Measurements from ENCODE around the gene NAB2.

NAB2 gene

GRCh38 chr12:57096099-57096572 is 7.2 kb downstream of the NAB2 start:
- Histone ChIP-seq H3K4me3 (ENCODE audit: low read depth, low read length) (no peak overlapping the region), H3K27ac (ENCODE audit: low read depth, low read length) (peak overlapping the region; percentile 23), H3K27me3 (ENCODE audit: control insufficient read depth, insufficient read depth, low read length) (no peaks in the 10 kb centered on the region), H3K36me3 (ENCODE audit: control insufficient read depth, insufficient read depth, low read length) (peaks cover 40% of the 10 kb centered on the region), H3K4me1 (ENCODE audit: control insufficient read depth, insufficient read depth, low read length) (peaks cover 12% of the 10 kb centered on the region), H3K9ac (ENCODE audit: low read depth, low read length) (no peak overlapping the region), H3K9me3 (ENCODE audit: control insufficient read depth, insufficient read depth, low read length) (no peaks in the 10 kb centered on the region)

GRCh38 chr12:57096748-57097553 is 8.0 kb downstream of the NAB2 start:
- H3K36me3 ChIP-seq (ENCODE audit: control insufficient read depth, insufficient read depth, low read length): peaks cover 36% of the 10 kb centered on the region
- H3K4me1 ChIP-seq (ENCODE audit: control insufficient read depth, insufficient read depth, low read length): peaks cover 12% of the 10 kb centered on the region
- no peaks in the 10 kb centered on the region for H3K27me3 ChIP-seq (ENCODE audit: control insufficient read depth, insufficient read depth, low read length)
- no peak overlapping the region for H3K4me3 ChIP-seq (ENCODE audit: low read depth, low read length)
- H3K27ac ChIP-seq (ENCODE audit: low read depth, low read length): no peak overlapping the region
- no peaks in the 10 kb centered on the region for H3K9me3 ChIP-seq (ENCODE audit: control insufficient read depth, insufficient read depth, low read length)
- no peak overlapping the region for H3K9ac ChIP-seq (ENCODE audit: low read depth, low read length)

- H3K27ac ChIP-seq (ENCODE audit: low read depth, low read length): no peak overlapping the region
- peaks cover 12% of the 10 kb centered on the region for H3K4me1 ChIP-seq (ENCODE audit: control insufficient read depth, insufficient read depth, low read length)
- H3K4me3 ChIP-seq (ENCODE audit: low read depth, low read length): no peak overlapping the region
These were observed 8.6 kb downstream of the NAB2 start for GRCh38 chr12:57097554-57097835.

DNA sequence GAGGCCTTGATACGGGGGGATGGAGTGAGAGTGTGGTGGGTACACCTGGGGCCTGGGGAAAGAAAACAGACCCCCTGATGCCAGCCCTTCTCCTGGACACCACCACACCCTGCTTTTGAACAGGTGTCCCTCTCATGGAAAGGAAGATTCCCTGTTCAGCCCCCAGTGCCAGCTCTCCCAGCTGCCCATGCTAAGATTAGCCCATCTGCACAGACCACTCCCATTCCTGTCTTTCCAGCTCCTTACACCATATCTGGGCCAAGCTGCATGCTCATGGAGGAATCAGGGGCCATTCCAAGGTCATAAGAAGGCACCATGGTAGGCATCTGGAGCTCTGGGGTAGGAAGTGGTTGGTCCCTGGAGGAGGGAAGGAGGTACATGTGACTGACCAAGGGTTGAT is 9.6 kb downstream of the NAB2 start:
- H3K4me1 ChIP-seq (ENCODE audit: control insufficient read depth, insufficient read depth, low read length): peaks cover 9% of the 10 kb centered on the region
- H3K9ac ChIP-seq (ENCODE audit: low read depth, low read length): no peak overlapping the region
- no peaks in the 10 kb centered on the region for H3K27me3 ChIP-seq (ENCODE audit: control insufficient read depth, insufficient read depth, low read length)
- no peak overlapping the region for H3K27ac ChIP-seq (ENCODE audit: low read depth, low read length)
- H3K9me3 ChIP-seq (ENCODE audit: control insufficient read depth, insufficient read depth, low read length): no peaks in the 10 kb centered on the region
- H3K4me3 ChIP-seq (ENCODE audit: low read depth, low read length): no peak overlapping the region
- H3K36me3 ChIP-seq (ENCODE audit: control insufficient read depth, insufficient read depth, low read length): peaks cover 26% of the 10 kb centered on the region

More at GRCh38 chr12:57097554-57097835, 8.6 kb downstream of the NAB2 start:
- no peaks in the 10 kb centered on the region for H3K9me3 ChIP-seq (ENCODE audit: control insufficient read depth, insufficient read depth, low read length)
- H3K9ac ChIP-seq (ENCODE audit: low read depth, low read length): no peak overlapping the region
- H3K36me3 ChIP-seq (ENCODE audit: control insufficient read depth, insufficient read depth, low read length): peaks cover 31% of the 10 kb centered on the region
- no peaks in the 10 kb centered on the region for H3K27me3 ChIP-seq (ENCODE audit: control insufficient read depth, insufficient read depth, low read length)

DNA sequence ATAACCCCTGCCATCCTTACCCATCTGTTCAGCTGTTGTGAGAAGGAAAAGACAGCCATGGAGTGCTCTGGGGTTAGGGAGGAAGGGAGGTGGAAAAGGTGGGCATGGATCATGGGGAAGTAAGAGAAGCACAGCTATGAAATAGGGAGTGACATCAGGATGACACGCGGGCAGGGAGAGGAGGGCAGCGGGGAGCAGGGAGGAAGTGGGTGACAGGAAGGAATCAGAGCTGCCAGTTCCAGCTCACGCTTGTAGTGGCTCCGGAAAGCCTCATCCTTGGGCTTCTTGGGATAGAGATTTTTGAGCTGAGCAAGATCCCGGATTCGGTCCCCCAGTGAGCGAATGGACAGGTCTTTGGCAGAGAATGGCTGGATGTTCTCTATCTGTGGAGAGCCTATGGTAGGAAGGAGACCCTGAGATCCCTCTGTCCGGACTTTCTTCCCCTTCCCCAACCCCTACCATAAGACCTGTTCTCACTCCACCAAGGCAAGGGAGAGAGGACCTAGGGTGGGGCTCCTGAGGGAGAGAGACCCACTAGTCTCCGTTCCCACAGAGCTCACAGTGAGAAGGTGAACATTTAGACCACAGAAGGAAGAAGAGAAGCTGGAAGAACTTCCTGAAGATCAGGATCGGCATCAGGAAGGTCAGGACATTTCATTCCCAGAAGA is 10.3 kb downstream of the NAB2 start:
- Histone ChIP-seq H3K9me3 (ENCODE audit: control insufficient read depth, insufficient read depth, low read length) (no peaks in the 10 kb centered on the region), H3K9ac (ENCODE audit: low read depth, low read length) (no peak overlapping the region), H3K4me1 (ENCODE audit: control insufficient read depth, insufficient read depth, low read length) (peaks cover 6% of the 10 kb centered on the region), H3K4me3 (ENCODE audit: low read depth, low read length) (no peak overlapping the region), H3K27me3 (ENCODE audit: control insufficient read depth, insufficient read depth, low read length) (no peaks in the 10 kb centered on the region), H3K36me3 (ENCODE audit: control insufficient read depth, insufficient read depth, low read length) (peaks cover 31% of the 10 kb centered on the region), H3K27ac (ENCODE audit: low read depth, low read length) (no peak overlapping the region)

DNA sequence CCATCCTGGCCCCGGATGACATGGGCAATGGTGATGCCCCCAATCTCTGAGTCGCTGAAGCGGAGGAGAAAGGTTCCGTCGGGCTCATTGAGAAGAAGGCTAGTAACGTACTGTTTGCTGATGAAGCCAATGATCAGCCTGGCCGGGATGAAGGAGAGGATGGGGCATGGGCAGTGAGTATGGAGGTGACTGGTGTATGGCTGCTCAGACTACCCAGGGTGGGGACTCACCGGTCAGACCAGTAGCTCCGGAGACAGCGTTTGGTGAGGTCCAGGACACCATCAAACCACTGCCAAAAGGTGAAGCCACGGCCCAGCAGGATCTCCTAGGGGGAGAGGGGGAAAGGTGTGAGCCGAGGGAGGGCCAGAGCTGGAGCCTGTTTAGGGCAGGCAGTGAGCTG is 10.9 kb downstream of the NAB2 start:
- Histone ChIP-seq H3K27ac (ENCODE audit: low read depth, low read length) (no peak overlapping the region), H3K36me3 (ENCODE audit: control insufficient read depth, insufficient read depth, low read length) (peaks cover 29% of the 10 kb centered on the region)

GRCh38 chr12:57101892-57102695 is 13.2 kb downstream of the NAB2 start:
- Histone ChIP-seq H3K9me3 (ENCODE audit: control insufficient read depth, insufficient read depth, low read length) (no peaks in the 10 kb centered on the region), H3K27me3 (ENCODE audit: control insufficient read depth, insufficient read depth, low read length) (no peaks in the 10 kb centered on the region), H3K4me1 (ENCODE audit: control insufficient read depth, insufficient read depth, low read length) (no peaks in the 10 kb centered on the region), H3K27ac (ENCODE audit: low read depth, low read length) (peak overlapping the region; percentile 11), H3K9ac (ENCODE audit: low read depth, low read length) (no peak overlapping the region), H3K36me3 (ENCODE audit: control insufficient read depth, insufficient read depth, low read length) (peaks cover 24% of the 10 kb centered on the region), H3K4me3 (ENCODE audit: low read depth, low read length) (no peak overlapping the region)

More for the DNA sequence above, 10.9 kb downstream of the NAB2 start:
- no peaks in the 10 kb centered on the region for H3K27me3 ChIP-seq (ENCODE audit: control insufficient read depth, insufficient read depth, low read length)
- H3K9ac ChIP-seq (ENCODE audit: low read depth, low read length): no peak overlapping the region
- no peak overlapping the region for H3K4me3 ChIP-seq (ENCODE audit: low read depth, low read length)
- no peaks in the 10 kb centered on the region for H3K9me3 ChIP-seq (ENCODE audit: control insufficient read depth, insufficient read depth, low read length)
- H3K4me1 ChIP-seq (ENCODE audit: control insufficient read depth, insufficient read depth, low read length): 0 out of 2 replicates have a peak, but pooled peaks cover under 1% of the 10 kb centered on the region

DNA sequence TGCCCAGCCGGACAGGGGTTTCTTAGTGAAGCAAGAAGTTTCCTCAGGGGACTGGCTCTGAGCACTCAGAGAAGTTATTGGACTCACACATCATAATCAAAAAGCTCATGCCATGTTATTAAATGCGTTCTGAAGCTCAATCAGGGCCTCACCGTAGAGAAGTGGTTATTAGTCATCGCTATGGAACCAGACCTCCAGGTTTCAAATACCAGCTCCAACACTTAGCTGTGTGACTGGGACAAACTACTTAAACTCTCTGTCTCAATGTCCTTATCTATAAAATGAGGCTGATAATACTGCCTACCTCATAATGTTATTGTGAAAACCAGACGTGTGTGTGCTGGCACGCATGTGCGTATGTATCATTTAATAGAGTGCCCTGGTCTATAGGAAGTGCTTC is 14.9 kb downstream of the NAB2 start:
- no peaks in the 10 kb centered on the region for H3K27me3 ChIP-seq (ENCODE audit: control insufficient read depth, insufficient read depth, low read length)
- no peaks in the 10 kb centered on the region for H3K9me3 ChIP-seq (ENCODE audit: control insufficient read depth, insufficient read depth, low read length)
- H3K4me3 ChIP-seq (ENCODE audit: low read depth, low read length): no peak overlapping the region
- H3K9ac ChIP-seq (ENCODE audit: low read depth, low read length): no peak overlapping the region
- H3K27ac ChIP-seq (ENCODE audit: low read depth, low read length): no peak overlapping the region
- H3K4me1 ChIP-seq (ENCODE audit: control insufficient read depth, insufficient read depth, low read length): no peaks in the 10 kb centered on the region
- peaks cover 24% of the 10 kb centered on the region for H3K36me3 ChIP-seq (ENCODE audit: control insufficient read depth, insufficient read depth, low read length)

DNA sequence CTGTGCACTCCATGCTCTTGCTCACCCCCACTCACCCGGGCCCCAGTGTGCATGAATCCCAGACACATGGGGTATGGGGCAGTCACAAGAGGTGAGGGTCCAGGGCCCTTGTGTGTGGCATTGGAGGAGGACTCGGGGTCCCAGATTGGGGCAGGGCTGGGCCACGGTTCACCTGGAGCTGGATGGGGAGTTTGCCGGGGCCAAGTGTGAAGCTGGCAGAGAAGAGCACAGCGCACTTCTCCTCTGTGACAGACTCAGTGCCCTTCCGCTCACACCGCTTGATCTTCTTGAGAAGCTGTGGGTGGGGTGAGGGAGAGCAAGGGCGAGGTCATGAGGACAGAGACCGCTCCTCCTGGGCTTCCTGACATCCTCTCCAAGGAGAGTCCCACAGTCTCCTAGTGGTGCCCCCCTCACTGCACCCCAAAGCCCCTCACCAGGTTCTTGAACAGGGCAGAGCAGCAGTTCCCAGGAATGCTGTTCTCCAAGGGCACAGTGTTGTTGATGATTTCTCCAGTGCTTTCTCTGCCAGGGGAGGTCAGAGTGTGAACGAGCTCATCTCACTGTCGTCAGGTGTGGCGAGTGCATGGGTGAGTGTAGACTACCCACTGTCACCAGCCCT is 15.5 kb downstream of the NAB2 start:
- H3K4me3 ChIP-seq (ENCODE audit: low read depth, low read length): no peak overlapping the region
- H3K27ac ChIP-seq (ENCODE audit: low read depth, low read length): no peak overlapping the region
- H3K4me1 ChIP-seq (ENCODE audit: control insufficient read depth, insufficient read depth, low read length): peaks cover 1% of the 10 kb centered on the region
- no peak overlapping the region for H3K9ac ChIP-seq (ENCODE audit: low read depth, low read length)
- H3K36me3 ChIP-seq (ENCODE audit: control insufficient read depth, insufficient read depth, low read length): peaks cover 24% of the 10 kb centered on the region
- H3K27me3 ChIP-seq (ENCODE audit: control insufficient read depth, insufficient read depth, low read length): no peaks in the 10 kb centered on the region
- no peaks in the 10 kb centered on the region for H3K9me3 ChIP-seq (ENCODE audit: control insufficient read depth, insufficient read depth, low read length)

GRCh38 chr12:57105011-57105753 is 16.3 kb downstream of the NAB2 start:
- Histone ChIP-seq H3K4me1 (ENCODE audit: control insufficient read depth, insufficient read depth, low read length) (peaks cover 8% of the 10 kb centered on the region), H3K9ac (ENCODE audit: low read depth, low read length) (no peak overlapping the region), H3K9me3 (ENCODE audit: control insufficient read depth, insufficient read depth, low read length) (no peaks in the 10 kb centered on the region), H3K27ac (ENCODE audit: low read depth, low read length) (no peak overlapping the region), H3K4me3 (ENCODE audit: low read depth, low read length) (no peak overlapping the region), H3K36me3 (ENCODE audit: control insufficient read depth, insufficient read depth, low read length) (peaks cover 24% of the 10 kb centered on the region), H3K27me3 (ENCODE audit: control insufficient read depth, insufficient read depth, low read length) (no peaks in the 10 kb centered on the region)
